Cardiac fibroblast (primary cell): Measurements from ENCODE around the gene PDE9A.
"Not testable (repeated sequence)": the region's sequence is repeated elsewhere in the genome, so short reads cannot be mapped to it uniquely, and the experiment has no call there.

ENCODE experiments used
- DNase-seq, 2 donors: peaks; one replicate each; pipeline versions ENCODE4 v3.0.0 to v3.0.0-alpha.2; 2010; ENCODE audit warnings: low read depth in 2 of 2
- H3K4me3 ChIP-seq, 2 donors: replicated peaks in 1 of 2; 1 replicate in 1 of 2; 2 replicates in 1 of 2; pipeline ENCODE4 v1.5.1; 2011; ENCODE audit warnings: low read depth in 2 of 2, low read length in 2 of 2, mild to moderate bottlenecking in 2 of 2, moderate library complexity in 1 of 2
- TF ChIP-seq, protein P1 (sequence below): IDR thresholded peaks from one replicate; pipeline ENCODE4 v1.5.1; 2011; ENCODE audit warnings: low read depth, mild to moderate bottlenecking, low read length, inconsistent platforms

PDE9A gene

DNA sequence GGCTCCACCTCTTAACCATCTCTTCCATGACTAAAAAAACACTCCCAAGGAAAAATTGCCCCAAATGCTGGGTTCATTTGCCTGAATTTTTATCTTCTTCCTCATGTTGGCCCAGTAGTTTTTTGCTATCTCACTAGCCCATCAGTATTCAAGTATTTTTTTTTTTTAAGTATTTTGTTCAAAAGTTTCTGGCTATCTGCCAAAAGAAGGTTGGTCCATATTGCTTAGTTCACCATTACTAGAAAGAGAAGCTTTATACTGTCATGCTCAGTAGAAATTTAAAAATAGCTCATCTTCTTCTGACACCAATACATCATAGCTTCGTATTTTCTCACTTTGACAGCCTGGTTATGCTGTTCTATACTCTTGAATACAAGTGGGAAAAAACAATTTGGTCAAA lies 41.0 kb upstream of the PDE9A start:
- DNase-seq = no peak
- H3K4me3 ChIP-seq = no peak overlapping the region
- TF ChIP-seq, protein P1, sequence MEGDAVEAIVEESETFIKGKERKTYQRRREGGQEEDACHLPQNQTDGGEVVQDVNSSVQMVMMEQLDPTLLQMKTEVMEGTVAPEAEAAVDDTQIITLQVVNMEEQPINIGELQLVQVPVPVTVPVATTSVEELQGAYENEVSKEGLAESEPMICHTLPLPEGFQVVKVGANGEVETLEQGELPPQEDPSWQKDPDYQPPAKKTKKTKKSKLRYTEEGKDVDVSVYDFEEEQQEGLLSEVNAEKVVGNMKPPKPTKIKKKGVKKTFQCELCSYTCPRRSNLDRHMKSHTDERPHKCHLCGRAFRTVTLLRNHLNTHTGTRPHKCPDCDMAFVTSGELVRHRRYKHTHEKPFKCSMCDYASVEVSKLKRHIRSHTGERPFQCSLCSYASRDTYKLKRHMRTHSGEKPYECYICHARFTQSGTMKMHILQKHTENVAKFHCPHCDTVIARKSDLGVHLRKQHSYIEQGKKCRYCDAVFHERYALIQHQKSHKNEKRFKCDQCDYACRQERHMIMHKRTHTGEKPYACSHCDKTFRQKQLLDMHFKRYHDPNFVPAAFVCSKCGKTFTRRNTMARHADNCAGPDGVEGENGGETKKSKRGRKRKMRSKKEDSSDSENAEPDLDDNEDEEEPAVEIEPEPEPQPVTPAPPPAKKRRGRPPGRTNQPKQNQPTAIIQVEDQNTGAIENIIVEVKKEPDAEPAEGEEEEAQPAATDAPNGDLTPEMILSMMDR = no peak

DNA sequence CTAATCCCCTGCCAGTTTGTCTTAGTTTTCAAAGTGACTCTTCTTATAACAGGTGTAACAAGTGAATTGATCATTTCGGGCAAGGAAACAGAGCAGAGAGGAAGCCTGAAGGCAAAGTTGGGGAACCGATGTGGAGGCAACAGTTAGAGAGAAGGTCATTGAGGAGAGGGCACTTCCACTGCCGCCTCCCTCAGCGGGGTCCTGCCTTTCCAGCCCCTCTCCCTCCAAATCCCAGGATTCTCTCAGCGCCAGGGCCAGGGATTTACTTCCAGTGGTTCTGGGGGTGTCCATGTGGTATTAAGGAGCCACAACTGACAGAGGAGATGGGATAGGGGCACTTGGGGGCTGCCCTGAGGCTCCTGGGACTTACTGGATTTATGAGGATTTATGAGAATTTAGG lies 39.7 kb upstream of the PDE9A start:
- DNase-seq = no peak
- TF ChIP-seq, protein P1 = no peak
- H3K4me3 ChIP-seq = no peak overlapping the region

DNA sequence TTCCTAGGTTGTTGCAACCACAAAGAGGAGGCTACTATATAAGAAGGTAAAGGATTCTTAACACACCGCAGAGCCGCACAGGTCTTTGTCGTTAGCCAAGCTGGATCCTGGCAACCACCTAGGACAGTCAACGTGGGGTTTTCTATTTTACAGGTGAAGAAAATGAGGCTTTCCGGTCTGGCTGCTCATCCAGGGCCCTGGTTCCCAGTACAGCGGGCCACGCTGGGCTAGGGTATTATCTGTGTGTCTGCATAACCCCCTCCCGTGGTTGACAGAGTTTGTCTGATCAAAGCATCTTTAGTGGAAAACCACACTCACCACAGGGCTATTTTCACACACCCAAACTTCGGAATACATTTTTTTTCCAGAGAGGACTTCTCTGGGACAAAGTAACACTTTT lies 39.0 kb upstream of the PDE9A start:
- DNase-seq = no peak
- no peak overlapping the region for H3K4me3 ChIP-seq
- TF ChIP-seq, protein P1 = no peak

DNA sequence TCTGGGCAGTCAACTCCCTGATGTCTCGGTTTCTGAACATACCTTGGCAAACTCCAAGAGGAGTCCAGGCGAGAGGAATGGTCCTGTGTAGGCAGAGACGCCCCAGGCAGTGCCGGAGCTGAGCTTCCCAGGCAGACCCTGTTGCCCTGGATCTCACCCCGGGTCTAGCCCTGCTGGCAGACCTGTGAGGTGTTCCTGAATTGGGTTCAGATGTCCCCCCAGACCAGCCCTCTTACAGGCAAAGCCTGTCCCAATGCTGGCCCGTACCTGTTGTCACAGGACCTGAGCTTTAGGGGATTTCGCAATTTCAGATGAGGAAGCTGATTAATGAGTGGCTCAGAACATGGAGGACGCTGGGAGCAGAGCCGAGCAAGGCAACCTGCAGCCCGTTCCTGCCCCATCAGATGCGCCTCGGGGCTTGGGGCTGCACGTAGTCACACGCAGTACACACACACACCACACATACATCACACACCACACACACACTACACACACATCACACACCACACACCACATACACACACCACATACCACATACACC lies 38.5 kb upstream of the PDE9A start:
- TF ChIP-seq, protein P1 = no peak
- no peak for DNase-seq
- no peak overlapping the region for H3K4me3 ChIP-seq

DNA sequence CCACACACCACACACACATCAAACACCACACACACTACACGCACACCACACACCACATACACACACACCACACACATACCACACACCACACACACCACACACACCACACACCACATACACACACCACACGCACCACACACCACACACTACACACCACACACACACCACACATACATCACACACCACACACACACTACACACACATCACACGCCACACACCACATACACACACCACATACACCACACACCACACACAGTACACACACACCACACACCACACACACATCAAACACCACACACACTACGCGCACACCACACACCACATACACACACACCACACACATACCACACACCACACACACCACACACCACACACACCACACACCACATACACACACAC lies 38.0 kb upstream of the PDE9A start:
- H3K4me3 ChIP-seq, DNase-seq: not testable (repeated sequence)

DNA sequence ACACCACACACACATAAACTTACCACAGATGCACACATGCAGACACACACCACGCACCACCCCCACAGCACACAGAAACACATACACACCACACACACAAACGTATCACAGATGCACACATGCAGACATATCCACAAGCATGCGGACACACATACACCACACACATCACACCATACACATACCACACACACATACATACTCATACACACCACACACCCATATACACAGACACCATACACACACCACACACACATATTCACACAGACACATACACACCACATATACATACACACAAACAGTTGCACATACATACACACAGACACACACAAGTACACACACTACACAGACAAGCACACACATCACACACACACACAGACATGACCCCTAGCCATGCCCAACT lies 37.5 kb upstream of the PDE9A start:
- H3K4me3 ChIP-seq = no peak overlapping the region
- TF ChIP-seq, protein P1 = no peak
- DNase-seq = no peak

DNA sequence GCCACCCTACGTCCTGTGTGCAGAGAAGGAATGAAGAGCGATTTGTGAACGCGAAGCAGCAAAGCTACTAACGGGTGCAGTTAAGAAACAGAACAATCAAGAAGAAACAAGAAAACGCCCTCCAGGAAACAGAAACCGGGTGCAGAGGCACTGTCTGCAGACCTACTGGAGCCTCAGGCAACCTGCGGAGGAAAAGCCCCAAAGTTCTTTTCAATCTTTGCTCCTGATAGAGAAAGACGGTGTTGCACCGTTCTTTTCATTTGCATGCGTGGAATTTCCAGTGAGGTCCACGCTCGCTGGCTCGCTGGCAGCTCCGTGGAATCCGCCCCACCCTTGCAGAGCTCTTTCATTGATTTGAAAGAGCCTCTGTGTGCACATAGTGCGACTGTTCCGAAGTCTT lies 37.0 kb upstream of the PDE9A start:
- TF ChIP-seq, protein P1 = no peak
- H3K4me3 ChIP-seq = no peak overlapping the region
- DNase-seq = no peak

DNA sequence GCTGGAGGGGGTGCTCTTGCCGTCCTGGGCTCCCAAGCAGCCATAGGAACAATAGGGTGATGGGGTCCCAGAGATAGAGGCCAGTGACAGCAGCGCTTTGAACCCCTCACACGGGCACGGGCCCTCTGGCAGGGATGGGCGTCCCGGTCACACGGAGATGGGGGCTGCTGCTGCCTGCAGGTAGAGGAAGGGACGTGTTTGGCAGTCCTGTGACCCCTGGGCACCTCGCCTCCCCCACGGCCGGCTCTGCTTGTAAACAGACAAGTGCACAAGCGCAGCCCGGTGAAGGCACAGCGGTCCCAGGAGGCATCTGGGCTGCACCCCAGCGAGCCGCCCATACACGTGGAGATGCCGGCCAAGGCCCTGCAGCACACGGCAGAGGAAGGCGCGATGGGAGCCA lies 36.5 kb upstream of the PDE9A start:
- no peak overlapping the region for H3K4me3 ChIP-seq
- no peak for DNase-seq
- TF ChIP-seq, protein P1 = no peak
